GM23338 (cell line): ENCODE measurements around the gene TRUB1. TPM values are rescaled to one million over a fixed set of nuclear protein-coding genes. Genes with fewer than 3 reads are reported as not detected.

Source experiments
- ATAC-seq: fragments of 200-7000 bp; cut with Tn5 transposase; 3 replicates; pipeline ENCODE4 v1.9.1; 2020
- DNase-seq: peaks from one replicate; pipeline ENCODE4 v3.0.0-alpha.2; 2015; ENCODE audit warnings: low spot score
- H2AFZ ChIP-seq: fragments of 200-600 bp; sonication (generic); 2 replicates; pipeline ENCODE4 v1.8.0; 2016; ENCODE audit warnings: antibody characterized with exemption, mild to moderate bottlenecking, moderate library complexity
- H3F3A ChIP-seq: fragments of 200-600 bp; sonication (generic); replicated peaks from 2 replicates; pipeline ENCODE4 v1.8.0; 2017; ENCODE audit warnings: antibody characterized with exemption, mixed run types, low read depth
- H3K27ac ChIP-seq: fragments of 200-600 bp; sonication (generic); 2 replicates; pipeline ENCODE4 v1.6.1; 2016; ENCODE audit warnings: low read depth
- H3K27me3 ChIP-seq: fragments of 200-600 bp; sonication (generic); 2 replicates; pipeline ENCODE4 v1.8.0; 2016; ENCODE audit warnings: mild to moderate bottlenecking, mixed run types, moderate library complexity; ENCODE audit not compliant: insufficient read depth
- H3K36me3 ChIP-seq: fragments of 200-600 bp; sonication (generic); 2 replicates; pipeline ENCODE4 v1.8.0; 2016; ENCODE audit warnings: mild to moderate bottlenecking; ENCODE audit not compliant: insufficient read depth
- H3K4me1 ChIP-seq: fragments of 200-600 bp; sonication (generic); 2 replicates; pipeline ENCODE4 v1.8.0; 2016; ENCODE audit warnings: mild to moderate bottlenecking, moderate library complexity; ENCODE audit not compliant: insufficient read depth
- H3K4me2 ChIP-seq: fragments of 200-600 bp; sonication (generic); 2 replicates; pipeline ENCODE4 v1.7.1; 2017; ENCODE audit warnings: mixed run types
- H3K4me3 ChIP-seq: fragments of 200-600 bp; sonication (generic); 2 replicates; pipeline ENCODE4 v1.6.1; 2016; ENCODE audit warnings: mixed run types
- H3K79me2 ChIP-seq: fragments of 200-600 bp; sonication (generic); replicated peaks from 2 replicates; pipeline ENCODE4 v1.8.0; 2017; ENCODE audit warnings: mild to moderate bottlenecking; ENCODE audit not compliant: insufficient read depth
- H3K9me2 ChIP-seq: fragments of 200-600 bp; sonication (generic); 2 replicates; pipeline ENCODE4 v1.8.0; 2017; ENCODE audit not compliant: insufficient read depth
- H4K20me1 ChIP-seq: fragments of 200-600 bp; sonication (generic); replicated peaks from 2 replicates; pipeline ENCODE4 v1.8.0; 2017; ENCODE audit warnings: mild to moderate bottlenecking; ENCODE audit not compliant: insufficient read depth
- H3K27ac Mint-ChIP-seq: 2 replicates; pipeline ENCODE4 v1.8.0; 2020; ENCODE audit warnings: inconsistent platforms, mild to moderate bottlenecking, moderate library complexity, mixed read lengths
- H3K27me3 Mint-ChIP-seq: 3 replicates; pipeline ENCODE4 v1.8.0; 2022; ENCODE audit warnings: low read depth, mild to moderate bottlenecking, moderate library complexity, mixed read lengths, inconsistent platforms; ENCODE audit not compliant: insufficient read depth, poor library complexity
- H3K36me3 Mint-ChIP-seq: 3 replicates; pipeline ENCODE4 v1.8.0; 2021; ENCODE audit warnings: low read depth, mild to moderate bottlenecking, inconsistent platforms, moderate library complexity, mixed read lengths
- H3K4me1 Mint-ChIP-seq: 3 replicates; pipeline ENCODE4 v1.8.0; 2020; ENCODE audit warnings: mild to moderate bottlenecking, inconsistent platforms, mixed read lengths
- H3K4me3 Mint-ChIP-seq: 3 replicates; pipeline ENCODE4 v1.8.0; 2021; ENCODE audit warnings: moderate library complexity, mild to moderate bottlenecking, inconsistent platforms, mixed read lengths
- H3K9me3 Mint-ChIP-seq: 3 replicates; pipeline ENCODE4 v1.8.0; 2020; ENCODE audit warnings: moderate library complexity, mild to moderate bottlenecking, inconsistent platforms, mixed read lengths
- CREB1 ChIP-seq: fragments of 250-450 bp; sonication (Bioruptor Pico); IDR thresholded peaks from 2 replicates; pipeline ENCODE4 v1.5.0; 2020; ENCODE audit warnings: low read depth, mild to moderate bottlenecking, moderate library complexity
- EZH2 ChIP-seq: fragments of 200-600 bp; sonication (generic); IDR thresholded peaks from one replicate; pipeline ENCODE4 v1.8.0; 2017; ENCODE audit warnings: antibody characterized with exemption, mild to moderate bottlenecking, low read depth; ENCODE audit not compliant: unreplicated experiment
- EZH2phosphoT487 ChIP-seq: fragments of 200-600 bp; sonication (generic); IDR thresholded peaks from one replicate; pipeline ENCODE4 v1.8.1; 2018; ENCODE audit warnings: antibody characterized with exemption; ENCODE audit not compliant: unreplicated experiment
- JUNB ChIP-seq: IDR thresholded peaks from one replicate; pipeline ENCODE4 v1.6.1; 2016; ENCODE audit warnings: antibody characterized with exemption; ENCODE audit not compliant: unreplicated experiment
- NANOG ChIP-seq: IDR thresholded peaks from 2 replicates; pipeline ENCODE4 v1.6.1; 2016; ENCODE audit warnings: antibody characterized with exemption, borderline replicate concordance
- POLR2AphosphoS5 ChIP-seq: IDR thresholded peaks from 2 replicates; pipeline ENCODE4 v1.6.1; 2016; ENCODE audit warnings: antibody characterized with exemption, low read depth
- REST ChIP-seq: IDR thresholded peaks from one replicate; pipeline ENCODE4 v1.6.1; 2018; ENCODE audit warnings: antibody characterized with exemption; ENCODE audit not compliant: unreplicated experiment
- ZNF331 ChIP-seq: fragments of 250-450 bp; sonication (Bioruptor Pico); IDR thresholded peaks from 2 replicates; pipeline ENCODE4 v1.5.0; 2020; ENCODE audit warnings: low read depth, mild to moderate bottlenecking, moderate library complexity
- polyA plus RNA-seq: library from polyadenylated mRNA; unstranded; fragments of >200 nt; fragmentation: Nextera tagmentation; extraction: Ambion mirVana; gene quantifications from 2 replicates; pipeline ENCODE4 v1.2.1, GENCODE V29; 2016
- total RNA-seq: library from RNA; depleted of rRNA; stranded (reverse); fragments of >200 nt; shearing (Covaris generic); gene quantifications from 2 replicates; pipeline ENCODE4 v1.2.3, GENCODE V29; 2014
- TF ChIP-seq, protein P1 (sequence below): IDR thresholded peaks from 2 replicates; pipeline ENCODE4 v1.6.1; 2016; ENCODE audit warnings: antibody characterized with exemption
- TF ChIP-seq, protein P2 (sequence below), 2 experiments: fragments of 200-600 bp in 1 of 2; sonication (generic) in 1 of 2; conservative IDR thresholded peaks; 2 replicates each; pipeline versions ENCODE4 v1.5.1 to v1.6.1; 2016 to 2017; ENCODE audit warnings: antibody characterized with exemption in 2 of 2, low read depth in 2 of 2, mild to moderate bottlenecking in 2 of 2, moderate library complexity in 1 of 2

Gene TRUB1
- total and polyA plus RNA-seq, 2 experiments from 2014 or later, result 15.5 to 34.5 TPM

GRCh38 chr10:114973306-114973705 lies 35.3 kb downstream of the TRUB1 start:
- H3K4me1 Mint-ChIP-seq, result peaks cover 40% of the 10 kb centered on the region
- no peaks in the 10 kb centered on the region for H3K9me3 Mint-ChIP-seq
- H3K4me3 Mint-ChIP-seq, result no peak overlapping the region
- H3K27ac Mint-ChIP-seq, result 0 out of 2 replicates have a peak overlapping the region, but pooled peaks have one; percentile 36
- Histone ChIP-seq H3K27ac (no peak overlapping the region), H3K36me3 (no peaks in the 10 kb centered on the region), H3K4me3 (no peak overlapping the region), H3K27me3 (no peaks in the 10 kb centered on the region), H3K79me2 (peaks cover 23% of the 10 kb centered on the region), H3F3A (no peaks in the 10 kb centered on the region), H3K4me2 (no peak overlapping the region), H4K20me1 (no peaks in the 10 kb centered on the region), H3K4me1 (peaks cover 19% of the 10 kb centered on the region), H3K9me2 (no peaks in the 10 kb centered on the region), H2AFZ (no peak overlapping the region)
- TF ChIP-seq REST, result no peak
- TF ChIP-seq, protein P1, sequence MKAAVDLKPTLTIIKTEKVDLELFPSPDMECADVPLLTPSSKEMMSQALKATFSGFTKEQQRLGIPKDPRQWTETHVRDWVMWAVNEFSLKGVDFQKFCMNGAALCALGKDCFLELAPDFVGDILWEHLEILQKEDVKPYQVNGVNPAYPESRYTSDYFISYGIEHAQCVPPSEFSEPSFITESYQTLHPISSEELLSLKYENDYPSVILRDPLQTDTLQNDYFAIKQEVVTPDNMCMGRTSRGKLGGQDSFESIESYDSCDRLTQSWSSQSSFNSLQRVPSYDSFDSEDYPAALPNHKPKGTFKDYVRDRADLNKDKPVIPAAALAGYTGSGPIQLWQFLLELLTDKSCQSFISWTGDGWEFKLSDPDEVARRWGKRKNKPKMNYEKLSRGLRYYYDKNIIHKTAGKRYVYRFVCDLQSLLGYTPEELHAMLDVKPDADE, result no peak
- no peak for TF ChIP-seq EZH2
- TF ChIP-seq, protein P2, sequence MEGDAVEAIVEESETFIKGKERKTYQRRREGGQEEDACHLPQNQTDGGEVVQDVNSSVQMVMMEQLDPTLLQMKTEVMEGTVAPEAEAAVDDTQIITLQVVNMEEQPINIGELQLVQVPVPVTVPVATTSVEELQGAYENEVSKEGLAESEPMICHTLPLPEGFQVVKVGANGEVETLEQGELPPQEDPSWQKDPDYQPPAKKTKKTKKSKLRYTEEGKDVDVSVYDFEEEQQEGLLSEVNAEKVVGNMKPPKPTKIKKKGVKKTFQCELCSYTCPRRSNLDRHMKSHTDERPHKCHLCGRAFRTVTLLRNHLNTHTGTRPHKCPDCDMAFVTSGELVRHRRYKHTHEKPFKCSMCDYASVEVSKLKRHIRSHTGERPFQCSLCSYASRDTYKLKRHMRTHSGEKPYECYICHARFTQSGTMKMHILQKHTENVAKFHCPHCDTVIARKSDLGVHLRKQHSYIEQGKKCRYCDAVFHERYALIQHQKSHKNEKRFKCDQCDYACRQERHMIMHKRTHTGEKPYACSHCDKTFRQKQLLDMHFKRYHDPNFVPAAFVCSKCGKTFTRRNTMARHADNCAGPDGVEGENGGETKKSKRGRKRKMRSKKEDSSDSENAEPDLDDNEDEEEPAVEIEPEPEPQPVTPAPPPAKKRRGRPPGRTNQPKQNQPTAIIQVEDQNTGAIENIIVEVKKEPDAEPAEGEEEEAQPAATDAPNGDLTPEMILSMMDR (conservative IDR thresholded peaks at IDR 0.05; ENCODE audit: low read depth in 2 of 2), result no peak
- TF ChIP-seq POLR2AphosphoS5, result no peak
- H3K36me3 Mint-ChIP-seq, result peaks cover 13% of the 10 kb centered on the region; the same call in 2 of the 3 replicates
- DNase-seq, result no peak
- no peaks in the 10 kb centered on the region for H3K27me3 Mint-ChIP-seq
- ATAC-seq, result no peak

DNA sequence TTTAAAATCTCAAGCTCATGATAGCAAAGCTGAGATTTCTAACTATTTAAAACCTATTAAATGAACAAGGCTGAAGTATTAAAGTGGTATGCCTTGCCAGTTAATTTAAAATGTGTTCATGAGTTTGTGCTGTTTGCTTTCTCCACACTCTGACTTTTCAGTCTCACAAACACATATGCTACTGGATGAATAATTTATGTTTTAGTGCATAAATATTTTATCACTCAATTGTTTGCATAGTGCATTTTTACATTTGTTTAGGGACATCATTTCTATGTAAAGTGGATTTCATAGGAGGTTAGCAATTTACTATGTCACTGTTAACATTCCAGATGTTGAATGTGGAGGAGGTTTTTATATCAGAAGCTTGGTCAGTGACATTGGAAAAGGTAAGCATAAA lies 36.0 kb downstream of the TRUB1 start:
- Mint-ChIP-seq H3K9me3 (no peaks in the 10 kb centered on the region), H3K27me3 (no peaks in the 10 kb centered on the region), H3K4me3 (no peak overlapping the region), H3K36me3 (peaks cover 17% of the 10 kb centered on the region; the same call in 2 of the 3 replicates), H3K4me1 (peaks cover 38% of the 10 kb centered on the region), H3K27ac (0 out of 2 replicates have a peak overlapping the region, but pooled peaks have one; percentile 36)
- Histone ChIP-seq H3K4me1 (peaks cover 19% of the 10 kb centered on the region), H3K79me2 (peaks cover 16% of the 10 kb centered on the region), H3K27ac (no peak overlapping the region), H2AFZ (no peak overlapping the region), H3K27me3 (no peaks in the 10 kb centered on the region), H3F3A (no peaks in the 10 kb centered on the region), H3K4me2 (no peak overlapping the region), H3K4me3 (no peak overlapping the region), H3K36me3 (no peaks in the 10 kb centered on the region), H3K9me2 (no peaks in the 10 kb centered on the region), H4K20me1 (no peaks in the 10 kb centered on the region)
- ATAC-seq, result no peak
- DNase-seq, result no peak
- TF ChIP-seq EZH2phosphoT487 (no peak), ZNF331 (CRISPR knock-in tag) (no peak), EZH2 (no peak), CREB1 (no peak), NANOG (no peak), REST (no peak), JUNB (no peak)
- TF ChIP-seq, protein P1, result no peak
